ENCODE measurements around the gene THBS3. TPM values are rescaled to one million over a fixed set of nuclear protein-coding genes. Genes with fewer than 3 reads are reported as not detected.
"Not testable (repeated sequence)": the region's sequence is repeated elsewhere in the genome, so short reads cannot be mapped to it uniquely, and the experiment has no call there.

The THBS3 gene
- total RNA-seq, 1 donor from 2014 or later, result 52.9 TPM

- DNase-seq (ENCODE audit: low read depth), result not testable (repeated sequence)
These were observed 27.7 kb upstream of the THBS3 start for GRCh38 chr1:155235375-155235774.

- not testable (repeated sequence) for DNase-seq (ENCODE audit: low read depth)
These were observed 25.8 kb upstream of the THBS3 start for GRCh38 chr1:155233502-155233901.

- DNase-seq (ENCODE audit: low read depth), result not testable (repeated sequence)
These were observed 24.6 kb upstream of the THBS3 start for GRCh38 chr1:155232001-155232978.

GRCh38 chr1:155231302-155231701 is 23.6 kb upstream of the THBS3 start:
- DNase-seq (ENCODE audit: low read depth), result not testable (repeated sequence)

GRCh38 chr1:155228096-155228427 is 20.4 kb upstream of the THBS3 start:
- no peak for DNase-seq (ENCODE audit: low read depth)

- DNase-seq (ENCODE audit: low read depth), result peak; percentile 98
These were observed 19.8 kb upstream of the THBS3 start for GRCh38 chr1:155227261-155228095.

- DNase-seq (ENCODE audit: low read depth), result no peak
These were observed 19.2 kb upstream of the THBS3 start for GRCh38 chr1:155226910-155227260.

GRCh38 chr1:155226188-155226909 is 18.7 kb upstream of the THBS3 start:
- peak; percentile 80 for DNase-seq (ENCODE audit: low read depth)

- not testable (repeated sequence) for DNase-seq (ENCODE audit: low read depth)
These were observed 17.7 kb upstream of the THBS3 start for GRCh38 chr1:155225404-155225759.

- no peak for DNase-seq (ENCODE audit: low read depth)
These were observed 15.3 kb upstream of the THBS3 start for GRCh38 chr1:155223047-155223446.

GRCh38 chr1:155220211-155220965 is 12.7 kb upstream of the THBS3 start:
- not testable (repeated sequence) for DNase-seq (ENCODE audit: low read depth)

GRCh38 chr1:155219592-155220031 is 11.9 kb upstream of the THBS3 start:
- peak; percentile 16 for DNase-seq (ENCODE audit: low read depth)

- peak; percentile 46 for DNase-seq (ENCODE audit: low read depth)
These were observed 11.3 kb upstream of the THBS3 start for GRCh38 chr1:155218854-155219591.

- DNase-seq (ENCODE audit: low read depth), result not testable (repeated sequence)
These were observed 7.0 kb upstream of the THBS3 start for GRCh38 chr1:155214702-155215101.

- DNase-seq (ENCODE audit: low read depth), result not testable (repeated sequence)
These were observed 4.3 kb upstream of the THBS3 start for GRCh38 chr1:155212051-155212440.

GRCh38 chr1:155211381-155212050 is 3.8 kb upstream of the THBS3 start:
- DNase-seq (ENCODE audit: low read depth), result not testable (repeated sequence)

GRCh38 chr1:155210314-155211104 is 2.8 kb upstream of the THBS3 start:
- no peak for DNase-seq (ENCODE audit: low read depth)

GRCh38 chr1:155209312-155209721 is 1.6 kb upstream of the THBS3 start:
- DNase-seq (ENCODE audit: low read depth), result no peak
